Activated effector memory CD4-positive, alpha-beta T cell treated with anti-CD3 and anti-CD28 coated beads, Interleukin-2, amount 50 U/mL, for 16 hours (primary cell): ENCODE data around the gene YJEFN3.

ENCODE experiments used
- DNase-seq: peaks from one replicate; pipeline ENCODE4 v3.0.0-alpha.2; 2020

Gene YJEFN3

DNA sequence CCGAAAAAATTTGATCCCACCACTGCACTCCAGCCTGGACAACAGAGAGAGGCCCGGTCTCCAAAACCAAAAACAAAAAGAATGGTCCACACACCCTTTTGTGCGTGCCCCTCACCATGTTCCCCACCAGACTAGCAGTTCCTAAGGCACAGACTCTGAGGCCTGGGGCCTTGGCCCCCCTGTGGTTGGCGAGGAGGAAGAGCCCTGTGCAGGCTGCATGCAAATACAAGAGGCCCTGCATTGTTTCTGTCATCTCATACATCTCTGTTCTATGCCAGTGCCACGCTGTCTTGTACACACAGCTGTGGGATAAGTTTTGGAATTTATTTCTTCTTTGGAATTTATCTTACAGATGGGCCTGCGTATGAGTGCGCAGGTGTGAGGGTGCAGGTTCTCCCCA, 4.7 kb upstream of the YJEFN3 start:
- no peak for DNase-seq

DNA sequence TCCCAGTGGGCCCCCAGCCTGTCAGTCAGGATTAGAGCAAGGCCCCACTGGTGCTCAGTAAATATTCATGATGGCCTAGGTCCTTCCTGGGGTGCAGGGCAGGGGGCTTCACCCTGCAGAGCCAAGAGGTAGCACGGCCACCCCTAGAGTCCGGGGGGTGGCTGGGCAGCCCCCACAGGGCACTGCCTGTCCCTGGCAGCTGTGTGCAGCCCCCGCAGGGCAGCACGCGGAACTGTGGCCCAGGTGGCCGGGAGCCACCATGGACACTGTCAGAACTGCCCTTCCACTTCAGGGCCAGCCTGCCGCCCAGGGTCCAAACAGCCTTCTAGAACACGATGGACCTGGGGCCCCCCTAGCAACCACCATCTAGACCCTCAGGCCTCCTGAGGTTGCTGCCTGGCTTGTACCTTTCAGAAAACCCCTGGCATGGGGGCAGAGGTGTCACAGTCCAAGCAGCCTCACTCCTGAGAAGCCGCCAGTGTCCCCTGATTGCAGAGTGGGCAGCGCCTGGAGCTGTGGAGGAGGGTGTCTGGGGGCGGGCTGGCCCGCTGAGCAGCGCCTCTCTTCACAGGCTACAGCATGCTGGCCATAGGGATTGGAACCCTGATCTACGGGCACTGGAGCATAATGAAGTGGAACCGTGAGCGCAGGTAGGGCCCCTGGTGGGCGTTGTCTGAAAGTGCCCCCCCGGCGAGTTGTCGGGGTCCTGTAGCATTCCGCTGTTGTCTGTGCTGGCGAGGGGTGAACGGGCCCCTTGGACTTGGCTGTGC, 2.9 kb upstream of the YJEFN3 start:
- no peak for DNase-seq

DNA sequence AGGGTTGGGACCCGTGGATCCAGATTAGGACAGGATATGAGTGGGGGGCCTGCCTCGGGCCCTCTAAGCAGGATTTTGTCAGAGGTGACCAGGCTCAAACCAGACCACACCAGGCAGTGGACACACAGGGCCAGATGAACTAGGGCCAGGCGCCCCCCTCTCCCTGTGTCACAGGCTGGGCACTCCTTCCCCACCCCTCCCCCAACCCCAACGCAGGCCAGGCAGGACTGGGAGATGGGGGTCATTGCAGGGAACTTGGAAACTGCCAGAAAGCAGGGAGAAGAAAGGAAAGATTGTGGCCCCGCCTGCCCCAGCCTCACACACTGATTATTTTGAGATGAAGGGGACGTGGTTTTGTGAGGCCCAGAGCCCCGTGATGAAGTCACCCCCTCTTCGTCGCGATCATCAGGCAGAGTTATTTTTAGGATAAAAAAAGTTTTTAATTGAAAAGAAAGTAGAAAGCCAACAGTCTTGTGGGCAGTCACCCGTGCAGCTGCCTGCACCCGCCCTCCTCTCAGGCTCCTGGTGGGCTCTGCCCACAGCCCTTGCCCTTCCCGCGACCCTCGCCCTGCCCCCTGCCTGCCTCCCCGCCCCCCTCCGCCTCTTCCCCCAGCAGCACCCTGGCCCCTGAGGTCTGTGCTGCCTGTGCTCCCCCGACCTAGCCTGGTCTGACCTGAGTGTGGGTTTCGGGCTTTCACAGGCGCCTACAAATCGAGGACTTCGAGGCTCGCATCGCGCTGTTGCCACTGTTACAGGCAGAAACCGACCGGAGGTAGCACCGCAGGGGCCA, 1.9 kb upstream of the YJEFN3 start:
- DNase-seq = no peak

DNA sequence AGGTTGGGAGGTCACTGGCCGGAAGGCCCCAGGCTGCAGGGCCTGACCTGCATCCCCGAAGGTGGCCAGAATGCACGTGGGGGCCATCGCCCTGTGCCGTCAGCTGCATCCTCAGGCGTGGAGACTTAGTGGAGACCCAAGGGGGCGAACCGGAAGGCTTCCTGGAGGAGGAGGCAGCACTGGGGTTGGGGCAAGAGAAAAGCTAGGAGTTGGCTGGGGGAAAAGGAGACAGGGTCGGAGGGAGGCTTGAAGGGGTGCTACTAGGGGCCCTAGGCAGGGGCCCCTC, 1.4 kb upstream of the YJEFN3 start:
- no peak for DNase-seq

DNA sequence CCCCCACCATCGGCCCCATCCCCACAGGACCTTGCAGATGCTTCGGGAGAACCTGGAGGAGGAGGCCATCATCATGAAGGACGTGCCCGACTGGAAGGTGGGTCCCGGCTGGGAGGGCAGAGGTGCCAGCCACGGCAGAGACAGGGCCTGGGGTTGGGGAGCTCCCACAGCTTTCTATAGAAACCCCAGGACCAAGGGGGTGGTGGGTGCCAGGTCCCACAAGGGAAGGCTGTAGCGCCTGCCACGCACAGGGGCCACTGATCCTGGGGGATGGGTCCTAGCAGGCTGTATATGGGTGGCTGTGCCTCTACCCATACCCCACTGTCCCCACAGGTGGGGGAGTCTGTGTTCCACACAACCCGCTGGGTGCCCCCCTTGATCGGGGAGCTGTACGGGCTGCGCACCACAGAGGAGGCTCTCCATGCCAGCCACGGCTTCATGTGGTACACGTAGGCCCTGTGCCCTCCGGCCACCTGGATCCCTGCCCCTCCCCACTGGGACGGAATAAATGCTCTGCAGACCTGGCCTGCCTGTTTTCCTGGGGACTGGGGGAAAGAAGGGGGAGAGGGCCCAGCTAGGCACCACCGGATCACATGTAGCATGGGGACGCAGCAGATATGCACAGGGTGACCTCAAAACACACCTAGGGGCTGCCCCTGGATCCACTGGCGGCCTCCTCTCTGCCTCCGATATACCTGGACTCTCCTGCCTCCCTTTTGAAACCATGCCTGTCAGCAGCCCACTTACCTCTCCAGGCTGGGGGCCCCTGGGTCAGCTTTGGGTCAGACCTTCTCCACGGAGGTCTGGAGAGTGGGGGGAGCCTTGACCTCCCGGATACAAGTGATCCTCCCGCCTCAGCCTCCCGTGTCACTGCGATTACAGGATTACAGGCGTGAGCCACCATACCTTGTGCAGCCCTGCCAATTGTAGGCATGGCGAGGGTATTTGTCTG, 761 bp upstream of the YJEFN3 start:
- DNase-seq = no peak

DNA sequence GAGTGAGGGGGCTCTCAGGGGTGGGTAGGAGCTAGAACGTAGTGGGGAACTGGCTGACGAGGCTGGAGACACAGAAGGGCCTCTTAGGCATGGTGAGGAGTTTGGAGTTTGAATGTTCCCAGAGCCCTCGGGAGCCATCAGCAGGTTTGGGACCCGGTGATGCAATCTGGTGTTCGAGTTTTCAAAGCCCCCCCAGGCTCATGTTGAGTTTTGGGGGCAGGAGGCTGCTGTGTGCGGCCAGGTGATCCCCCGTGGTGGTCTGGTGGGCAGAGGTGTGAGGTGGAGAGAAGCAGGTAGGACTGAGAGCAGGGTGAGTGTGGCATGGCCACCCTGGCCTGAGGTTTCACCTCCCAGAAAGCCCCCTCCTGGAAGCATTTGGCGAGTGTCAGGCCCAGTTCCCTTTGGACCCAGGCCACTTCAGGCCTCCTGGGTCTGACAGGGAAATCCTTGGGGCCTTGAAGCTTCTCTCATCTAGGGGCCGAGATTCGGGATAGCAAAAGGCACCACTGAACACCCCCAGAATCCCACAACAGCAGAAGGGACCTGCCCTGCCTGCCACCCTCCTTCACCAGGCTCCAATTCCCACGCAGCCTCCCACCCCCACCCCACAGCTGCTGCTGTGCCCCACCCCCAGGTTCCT, 1.2 kb downstream of the YJEFN3 start:
- DNase-seq = no peak

DNA sequence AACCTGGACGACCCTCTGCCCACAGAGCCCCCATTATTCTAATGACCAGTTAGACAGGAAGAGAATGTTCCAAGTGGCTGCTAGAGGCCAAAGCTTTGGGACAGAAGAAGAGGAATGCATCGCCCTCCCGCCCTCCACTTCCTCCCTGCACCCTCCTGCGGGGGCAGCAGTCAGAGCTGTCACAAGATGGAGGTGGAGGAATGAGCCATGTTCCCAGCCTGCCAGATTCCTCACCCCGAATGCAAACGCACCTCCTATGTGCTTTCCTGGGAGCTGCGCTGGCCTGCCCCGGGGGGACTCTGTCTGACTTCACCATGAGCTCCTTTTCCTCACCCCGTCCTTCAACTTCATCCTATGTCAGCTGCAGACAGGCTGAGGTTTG, 1.7 kb downstream of the YJEFN3 start:
- DNase-seq = no peak

DNA sequence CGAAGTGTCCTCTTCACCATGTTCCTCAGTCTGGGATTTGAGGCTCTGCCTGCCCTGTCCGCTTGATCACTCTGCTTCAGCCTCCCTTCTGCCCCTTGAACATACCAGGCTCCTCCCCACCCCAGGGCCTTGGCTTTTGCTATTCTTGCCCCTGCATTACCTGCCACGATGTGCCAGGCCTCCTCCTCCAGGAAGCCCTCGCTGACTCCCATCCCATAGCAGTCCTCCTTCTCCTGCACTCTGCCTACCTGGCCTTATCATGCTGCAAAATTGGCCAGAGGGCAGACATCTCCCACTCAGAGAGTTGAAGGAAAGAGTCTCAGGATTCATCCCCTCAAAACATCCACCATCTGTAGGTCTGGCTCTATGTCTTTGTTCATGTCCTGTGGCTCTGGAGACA, 2.2 kb downstream of the YJEFN3 start:
- DNase-seq = no peak

DNA sequence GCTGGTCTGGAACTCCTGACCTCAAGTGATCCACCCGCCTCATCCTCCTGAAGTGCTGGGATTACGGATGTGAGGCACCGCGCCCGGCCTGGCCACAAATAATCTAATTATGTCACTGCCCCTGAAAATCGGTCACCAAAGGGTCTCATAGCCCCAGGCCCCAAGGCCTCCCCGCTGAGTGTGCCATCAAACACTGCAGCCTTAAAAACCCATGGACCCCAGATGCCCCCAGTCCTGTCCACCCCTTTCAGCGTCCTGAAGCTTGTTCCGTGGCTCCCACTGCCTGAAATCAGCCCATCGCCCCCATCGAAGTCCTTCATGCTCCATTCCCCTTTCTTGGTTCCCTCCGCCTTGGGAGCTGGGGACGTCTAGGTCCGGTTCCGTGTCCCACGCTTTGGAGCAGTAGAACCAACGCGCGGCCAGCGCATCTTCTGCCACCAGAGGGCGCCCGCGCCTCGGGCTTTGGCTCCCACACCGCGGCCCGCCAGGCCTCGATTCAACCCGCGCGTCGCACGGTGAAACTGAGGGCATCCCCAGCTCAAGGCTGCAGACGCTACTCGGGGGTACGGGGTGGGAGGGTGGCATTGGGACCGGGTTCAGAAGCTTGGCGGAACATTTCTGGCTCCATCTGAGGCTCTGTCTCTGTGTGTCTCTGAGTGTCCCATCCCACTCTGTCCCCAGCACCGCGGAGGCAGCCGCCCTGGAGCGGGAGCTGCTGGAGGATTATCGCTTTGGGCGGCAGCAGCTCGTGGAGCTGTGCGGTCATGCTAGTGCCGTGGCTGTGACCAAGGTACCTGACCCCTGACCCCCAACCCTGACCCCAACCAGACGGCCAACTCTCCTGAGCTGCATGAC, 3.5 kb downstream of the YJEFN3 start:
- peak; percentile 95 for DNase-seq

DNA sequence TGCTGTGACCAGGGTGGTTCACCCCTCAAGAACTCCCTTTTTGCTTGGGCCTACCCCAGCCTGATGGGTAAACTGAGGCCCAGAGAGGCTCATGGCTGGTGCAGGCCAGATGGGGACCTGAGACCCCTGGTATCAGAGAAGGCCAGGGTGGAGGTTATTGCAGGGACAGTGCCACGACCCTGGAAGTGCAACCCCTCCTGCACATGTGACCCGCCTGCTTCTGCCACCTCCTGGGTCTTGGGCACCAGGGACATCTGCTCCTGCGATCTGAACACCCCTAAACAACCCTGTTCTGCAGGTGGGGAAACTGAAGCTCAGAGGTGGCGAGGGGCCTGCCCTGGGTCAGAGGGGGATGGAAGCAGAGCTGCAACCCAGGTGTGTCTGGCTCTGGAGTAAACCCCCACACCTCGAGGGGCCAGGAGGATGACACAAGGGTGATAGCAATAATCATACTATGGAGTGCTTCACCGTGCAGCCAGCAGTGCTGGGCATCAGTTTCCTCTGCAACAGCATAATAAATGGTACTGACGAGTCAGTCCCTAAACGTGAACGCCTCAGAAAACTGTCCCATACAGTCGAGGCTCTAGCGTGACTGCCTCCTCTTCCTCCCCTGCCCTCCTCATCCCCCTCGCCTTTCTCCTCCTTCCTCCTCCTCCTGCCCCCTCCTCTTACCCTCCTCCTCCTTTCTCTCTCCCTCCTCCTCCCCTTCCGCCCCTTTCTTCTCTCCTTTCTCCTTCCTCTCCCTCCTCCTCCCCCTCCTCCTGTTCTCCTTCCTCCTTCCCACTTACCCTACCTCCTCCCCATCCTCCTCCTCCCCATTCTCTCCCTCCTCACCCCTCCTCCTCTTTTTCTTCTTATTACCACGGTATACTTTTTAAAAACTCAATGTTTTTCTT, 4.3 kb downstream of the YJEFN3 start:
- no peak for DNase-seq

DNA sequence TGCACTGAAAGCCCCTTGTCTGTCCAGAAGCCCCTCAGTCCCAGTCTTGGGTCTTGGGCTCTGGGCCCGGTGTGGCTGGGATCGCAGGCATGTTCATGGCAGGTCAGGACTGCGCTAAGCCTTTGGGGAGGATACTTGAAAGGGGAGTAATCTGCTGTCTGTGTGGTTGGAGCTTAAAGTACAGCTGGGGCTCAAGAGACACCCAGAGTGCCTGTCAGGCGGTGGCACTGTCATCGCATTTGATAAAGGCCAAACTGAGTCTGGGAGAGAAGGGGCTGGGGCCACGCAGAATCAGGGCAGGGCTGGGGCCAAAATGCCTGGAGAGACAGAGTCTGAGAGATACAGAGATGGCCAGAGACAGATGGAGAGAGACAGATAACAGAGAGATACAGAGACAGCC, 5.1 kb downstream of the YJEFN3 start:
- DNase-seq = no peak

DNA sequence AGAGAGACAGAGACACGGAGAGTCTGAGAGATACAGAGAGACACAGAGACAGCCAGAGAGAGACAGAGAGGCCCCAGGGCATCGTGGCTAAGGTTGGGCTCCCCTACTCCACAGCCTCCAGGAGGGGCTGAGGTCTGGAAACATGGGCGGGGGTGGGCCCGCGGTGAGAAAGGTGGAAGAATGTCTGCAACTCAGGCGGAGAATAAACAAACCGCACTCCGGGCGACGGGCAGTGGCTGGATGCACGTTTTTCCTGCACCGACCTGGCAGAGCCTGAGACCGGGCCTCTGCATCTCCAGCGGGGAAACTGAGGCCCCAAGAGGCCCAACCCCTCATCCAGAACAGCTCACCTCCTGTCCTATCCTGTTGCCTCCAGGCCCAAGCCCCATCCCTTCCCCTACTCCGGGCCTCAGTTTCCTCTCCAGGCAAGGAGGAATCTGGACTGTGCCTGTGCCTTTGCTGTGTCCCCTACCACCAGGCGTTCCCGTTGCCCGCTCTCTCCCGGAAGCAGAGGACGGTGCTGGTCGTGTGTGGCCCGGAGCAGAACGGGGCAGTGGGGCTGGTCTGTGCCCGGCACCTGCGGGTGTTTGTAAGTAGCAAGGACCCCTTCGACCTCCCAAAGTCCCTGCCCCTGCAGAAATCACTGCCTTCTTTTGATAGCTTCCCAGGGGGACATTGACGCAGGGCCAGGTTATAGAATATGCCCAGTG, 6.0 kb downstream of the YJEFN3 start:
- no peak for DNase-seq

DNA sequence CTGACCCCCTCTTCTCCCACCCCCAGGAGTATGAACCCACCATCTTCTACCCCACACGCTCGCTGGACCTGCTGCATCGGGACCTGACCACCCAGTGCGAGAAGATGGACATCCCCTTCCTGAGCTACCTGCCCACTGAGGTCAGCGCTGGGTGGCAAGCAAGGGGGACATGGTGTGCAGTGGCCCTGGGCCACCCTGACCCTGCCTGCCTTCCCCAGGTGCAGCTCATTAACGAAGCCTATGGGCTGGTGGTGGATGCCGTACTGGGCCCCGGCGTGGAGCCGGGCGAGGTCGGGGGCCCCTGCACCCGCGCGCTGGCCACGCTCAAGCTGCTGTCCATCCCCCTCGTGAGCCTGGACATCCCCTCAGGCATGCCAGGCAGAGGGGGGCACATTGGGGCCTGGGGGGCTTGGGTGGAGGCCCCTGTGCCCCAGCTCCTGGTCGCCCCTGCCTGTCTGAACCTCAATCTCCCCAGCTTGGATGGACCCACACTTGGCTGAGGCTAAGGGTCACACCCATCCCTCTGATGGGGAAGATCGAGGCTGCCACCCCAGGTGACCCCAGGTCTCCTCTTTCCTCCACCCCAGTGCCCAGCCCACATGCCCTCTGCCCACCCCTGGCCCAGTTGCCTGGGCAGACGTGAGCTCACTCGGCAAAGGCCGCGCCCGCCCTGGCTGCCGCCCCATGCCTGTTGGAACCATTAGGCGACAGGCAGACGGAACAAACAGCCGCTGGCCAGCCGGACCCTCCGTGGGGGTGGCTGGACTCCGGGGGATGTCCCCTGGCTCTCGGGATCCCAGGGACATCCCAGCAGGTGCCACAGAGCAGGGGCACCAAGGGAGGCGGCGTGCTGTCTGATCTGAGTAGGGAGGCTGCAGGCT, 6.8 kb downstream of the YJEFN3 start:
- no peak for DNase-seq

DNA sequence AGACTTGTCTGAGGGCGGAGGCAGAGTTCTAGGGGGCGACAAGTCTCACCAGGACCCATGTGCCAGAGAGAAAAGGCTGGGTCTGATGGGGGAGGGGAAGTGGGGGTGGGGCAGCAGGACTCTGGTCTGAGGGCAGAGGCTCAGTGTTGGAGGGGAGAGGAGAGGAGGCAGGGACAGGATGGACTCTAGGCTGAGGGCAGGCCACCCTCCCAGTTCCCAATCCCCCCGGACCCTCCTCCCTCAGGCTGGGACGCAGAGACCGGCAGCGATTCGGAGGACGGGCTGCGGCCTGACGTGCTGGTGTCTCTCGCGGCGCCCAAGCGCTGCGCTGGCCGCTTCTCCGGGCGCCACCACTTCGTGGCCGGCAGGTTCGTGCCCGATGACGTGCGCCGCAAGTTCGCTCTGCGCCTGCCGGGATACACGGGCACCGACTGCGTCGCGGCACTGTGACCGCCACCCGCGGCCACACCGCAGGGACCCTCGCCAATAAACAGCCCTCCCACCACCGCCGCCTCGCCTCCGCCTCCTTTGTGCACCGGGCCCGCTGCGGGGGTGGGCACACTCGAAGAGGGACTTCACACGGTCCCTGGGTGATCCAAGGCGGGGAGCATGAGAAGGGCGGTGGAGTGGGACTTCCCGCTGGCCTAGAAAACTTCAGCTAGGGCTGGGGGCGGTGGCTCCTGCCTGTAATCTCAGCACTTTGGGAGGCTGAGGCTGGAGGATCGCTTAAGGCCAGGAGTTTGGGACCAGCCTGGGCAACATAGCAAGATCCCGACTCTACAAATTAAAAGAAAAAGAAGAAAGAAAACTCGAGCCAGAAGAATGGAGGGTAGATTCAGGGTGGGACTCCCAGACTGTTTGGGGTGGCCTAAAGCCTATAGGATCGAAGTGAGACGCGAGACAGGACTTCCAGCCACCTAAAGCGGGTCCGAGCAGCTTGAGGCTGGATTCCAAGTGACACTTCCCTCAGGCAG, 8.7 kb downstream of the YJEFN3 start:
- DNase-seq = peak; percentile 70

DNA sequence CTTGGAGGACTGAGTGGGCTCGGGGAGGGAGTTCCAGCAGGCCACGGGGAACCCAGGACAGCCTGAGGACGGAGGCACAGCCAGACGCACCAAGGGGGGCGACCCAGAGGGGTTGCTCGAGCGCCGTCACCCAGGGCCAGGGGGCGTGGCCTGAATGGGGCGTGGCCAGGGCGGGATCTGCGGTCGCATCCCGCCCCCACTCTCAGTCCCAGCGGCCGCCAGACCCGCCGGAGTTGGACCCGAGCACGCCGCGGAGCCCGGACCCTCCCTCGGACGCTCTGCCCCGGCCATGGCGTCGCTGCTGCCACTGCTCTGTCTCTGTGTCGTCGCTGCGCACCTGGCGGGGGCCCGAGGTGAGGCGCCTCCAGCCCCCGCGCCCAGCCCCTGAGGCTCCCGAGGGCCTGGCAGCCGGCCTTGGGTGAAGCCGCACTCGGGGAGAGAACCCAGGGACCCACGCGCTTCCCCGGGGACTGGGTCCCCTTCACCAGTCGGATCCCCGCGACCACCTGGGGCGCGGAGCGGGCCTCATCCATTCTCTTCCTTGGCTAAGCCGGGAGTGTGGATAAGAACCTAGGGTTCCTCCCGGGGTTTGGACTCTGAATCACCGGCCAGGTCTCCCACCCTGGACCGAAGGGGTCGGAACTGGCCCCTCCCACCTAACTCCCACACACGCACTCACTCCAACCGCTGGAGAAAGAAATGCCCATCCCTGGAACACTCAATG, 9.5 kb downstream of the YJEFN3 start, which contains the start of gene CILP2:
Gene CILP2, plus strand, starts transcription at position 205 of the 724 bp plus-strand sequence. Its CDS starts 85 bp downstream, at position 290.
- peak; percentile 79 for DNase-seq

DNA sequence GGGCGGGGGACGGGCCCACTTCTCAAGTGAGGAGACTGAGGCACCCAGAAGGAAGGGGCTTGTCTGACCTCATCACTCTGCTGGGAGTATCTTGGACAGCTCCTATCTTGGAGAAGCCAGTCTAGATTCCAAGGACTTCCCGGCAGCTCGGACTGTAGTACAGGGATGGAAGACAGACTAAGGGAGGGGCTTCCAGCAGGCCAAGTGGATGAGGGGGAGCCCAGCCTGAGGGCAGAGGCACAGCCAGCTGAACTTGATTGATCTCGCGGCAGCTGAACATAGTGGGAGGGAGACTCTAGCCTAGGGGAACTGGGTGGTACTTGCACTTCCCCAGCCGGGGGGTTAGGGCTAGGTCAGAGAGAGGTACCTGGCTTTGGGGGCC, 10.1 kb downstream of the YJEFN3 start:
- DNase-seq = no peak

DNA sequence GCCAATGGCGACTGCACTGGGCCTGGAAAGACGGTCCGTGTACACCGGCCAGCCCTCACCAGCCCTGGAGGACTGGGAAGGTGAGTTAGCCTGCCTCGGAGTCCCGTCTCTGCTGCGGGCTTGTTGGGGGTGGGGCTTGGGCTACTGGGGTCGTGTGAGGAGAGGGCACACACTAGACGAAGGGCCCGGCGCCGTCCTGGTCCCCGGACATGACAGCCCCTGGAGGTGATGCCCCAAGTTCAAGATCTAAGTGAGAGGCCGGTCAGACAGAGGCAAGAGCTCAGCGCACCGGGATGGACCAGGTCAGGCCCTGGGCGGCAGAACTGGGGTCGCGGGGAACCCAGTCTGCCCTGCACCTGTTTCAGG, 11.0 kb downstream of the YJEFN3 start:
- no peak for DNase-seq
